WTC11 (cell line): ENCODE measurements around the gene ZFPM1. TPM values are rescaled to one million over a fixed set of nuclear protein-coding genes. Genes with fewer than 3 reads are reported as not detected.
"Not testable (repeated sequence)": the region's sequence is repeated elsewhere in the genome, so short reads cannot be mapped to it uniquely, and the experiment has no call there.

Source experiments
- ATAC-seq: fragments of 200-7000 bp; cut with Tn5 transposase; 2 replicates; pipeline ENCODE4 v1.10.0; 2021; ENCODE audit warnings: mild to moderate bottlenecking, moderate library complexity
- CTCF ChIA-PET: fragments of 300-600 bp; sonication (Branson Sonifier 250); formaldehyde crosslinking; loops from one replicate; lab custom pipeline; 2021; ENCODE audit warnings: antibody characterized with exemption; lab: Charles Lee
- POLR2A ChIA-PET: fragments of 350-600 bp; sonication (Branson Sonifier 250); formaldehyde crosslinking; loops from one replicate; lab custom pipeline; 2021; ENCODE audit warnings: antibody characterized with exemption; lab: Charles Lee
- DNase-seq: peaks from one replicate; pipeline ENCODE4 v3.0.0; 2021; ENCODE audit warnings: low spot score
- H3K27ac Mint-ChIP-seq: 2 replicates; pipeline ENCODE4 v1.8.0; 2021; ENCODE audit warnings: mixed read lengths
- H3K27me3 Mint-ChIP-seq: 2 replicates; pipeline ENCODE4 v1.8.0; 2021; ENCODE audit warnings: low read depth, mild to moderate bottlenecking, moderate library complexity, mixed read lengths
- H3K36me3 Mint-ChIP-seq: 2 replicates; pipeline ENCODE4 v1.8.0; 2021; ENCODE audit warnings: mixed read lengths
- H3K4me1 Mint-ChIP-seq: 2 replicates; pipeline ENCODE4 v1.8.0; 2022; ENCODE audit warnings: mixed read lengths
- H3K4me3 Mint-ChIP-seq: 2 replicates; pipeline ENCODE4 v1.8.0; 2021; ENCODE audit warnings: mild to moderate bottlenecking, moderate library complexity, mixed read lengths
- H3K9me3 Mint-ChIP-seq: 2 replicates; pipeline ENCODE4 v1.8.0; 2021; ENCODE audit warnings: mixed read lengths
- E2F1 ChIP-seq: sonication (generic); formaldehyde crosslinking; IDR thresholded peaks from 2 replicates; pipeline ENCODE4 v1.8.0; 2022; ENCODE audit warnings: mild to moderate bottlenecking, missing genetic modification reagents
- FOXK1 ChIP-seq: sonication (generic); formaldehyde crosslinking; IDR thresholded peaks from 2 replicates; pipeline ENCODE4 v1.8.0; 2022; ENCODE audit warnings: mild to moderate bottlenecking, moderate library complexity, missing genetic modification reagents
- FOXP4 ChIP-seq: sonication (generic); formaldehyde crosslinking; IDR thresholded peaks from 2 replicates; pipeline ENCODE4 v1.8.0; 2022; ENCODE audit warnings: mild to moderate bottlenecking, missing genetic modification reagents
- GTF2I ChIP-seq: fragments of 250-450 bp; sonication (Bioruptor Pico); conservative IDR thresholded peaks from 2 replicates; pipeline ENCODE4 v1.4.0; 2021; ENCODE audit warnings: mild to moderate bottlenecking
- MYBL2 ChIP-seq: sonication (generic); formaldehyde crosslinking; IDR thresholded peaks from 2 replicates; pipeline ENCODE4 v1.8.1; 2023; ENCODE audit warnings: mild to moderate bottlenecking, moderate library complexity, missing genetic modification reagents
- NR1H2 ChIP-seq: sonication (generic); formaldehyde crosslinking; IDR thresholded peaks from 2 replicates; pipeline ENCODE4 v1.9.0; 2021; ENCODE audit warnings: mild to moderate bottlenecking, moderate library complexity, missing genetic modification reagents
- OVOL2 ChIP-seq: fragments of 250-450 bp; sonication (Bioruptor Pico); IDR thresholded peaks from 2 replicates; pipeline ENCODE4 v1.9.0; 2021; ENCODE audit warnings: mild to moderate bottlenecking, borderline replicate concordance
- SOX15 ChIP-seq: fragments of 250-450 bp; sonication (Bioruptor Pico); IDR thresholded peaks from 2 replicates; pipeline ENCODE4 v1.9.0; 2021; ENCODE audit warnings: mild to moderate bottlenecking
- total RNA-seq: library from RNA; stranded (reverse); gene quantifications from 3 replicates; pipeline ENCODE4 v1.2.3, GENCODE V29; 2021
- TF ChIP-seq, protein P1 (sequence below): sonication (generic); formaldehyde crosslinking; conservative IDR thresholded peaks from 2 replicates; pipeline ENCODE4 v1.8.1; 2022; ENCODE audit warnings: mild to moderate bottlenecking, missing genetic modification reagents
- TF ChIP-seq, protein P2 (sequence below): fragments of 250-450 bp; sonication (Bioruptor Pico); IDR thresholded peaks from 2 replicates; pipeline ENCODE4 v1.9.0; 2021; ENCODE audit warnings: mild to moderate bottlenecking

The ZFPM1 gene
- total RNA-seq, 1 experiment from 2014 or later, result 9.3 TPM

DNA sequence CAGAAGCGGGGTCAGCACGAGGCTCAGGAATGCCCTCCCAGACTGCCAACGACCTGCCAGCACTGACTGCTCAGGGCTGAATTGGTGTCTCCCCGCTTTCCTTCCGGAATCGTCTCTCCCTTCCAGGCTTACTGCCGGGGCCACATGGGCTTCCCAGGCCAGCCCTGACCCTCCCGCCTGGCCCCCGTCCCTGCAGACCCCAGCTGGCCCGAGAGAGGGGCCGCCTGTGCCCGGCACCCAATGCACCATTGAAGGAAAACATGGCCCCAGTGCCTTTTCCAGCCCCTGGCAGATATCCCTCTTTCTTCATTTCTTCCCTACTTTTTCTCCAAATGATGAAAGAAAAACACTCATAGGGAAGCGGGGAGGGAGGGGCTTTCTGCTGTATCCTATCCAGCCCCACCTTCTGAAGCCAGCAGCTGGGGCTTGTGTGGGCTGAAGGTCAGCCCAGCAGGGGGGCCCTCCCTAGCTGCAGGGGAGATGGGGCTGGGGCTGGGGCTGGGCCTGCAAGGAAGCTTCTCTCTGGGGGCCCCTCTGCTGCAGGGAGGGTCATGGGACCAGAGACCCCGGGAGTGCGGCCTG is 44.4 kb upstream of the ZFPM1 start:
- Mint-ChIP-seq H3K27me3 (no peaks in the 10 kb centered on the region; the same call in 1 of the 2 replicates), H3K27ac (no peak overlapping the region), H3K9me3 (no peaks in the 10 kb centered on the region), H3K4me3 (no peak overlapping the region), H3K4me1 (no peaks in the 10 kb centered on the region), H3K36me3 (no peaks in the 10 kb centered on the region)
- ChIA-PET CTCF (no interaction called here), POLR2A (no interaction called here)
- ATAC-seq (no peak), DNase-seq (no peak)
- TF ChIP-seq E2F1, result no peak
- TF ChIP-seq FOXK1, result no peak
- no peak for TF ChIP-seq SOX15 (CRISPR knock-in tag)
- no peak for TF ChIP-seq OVOL2 (CRISPR knock-in tag)

DNA sequence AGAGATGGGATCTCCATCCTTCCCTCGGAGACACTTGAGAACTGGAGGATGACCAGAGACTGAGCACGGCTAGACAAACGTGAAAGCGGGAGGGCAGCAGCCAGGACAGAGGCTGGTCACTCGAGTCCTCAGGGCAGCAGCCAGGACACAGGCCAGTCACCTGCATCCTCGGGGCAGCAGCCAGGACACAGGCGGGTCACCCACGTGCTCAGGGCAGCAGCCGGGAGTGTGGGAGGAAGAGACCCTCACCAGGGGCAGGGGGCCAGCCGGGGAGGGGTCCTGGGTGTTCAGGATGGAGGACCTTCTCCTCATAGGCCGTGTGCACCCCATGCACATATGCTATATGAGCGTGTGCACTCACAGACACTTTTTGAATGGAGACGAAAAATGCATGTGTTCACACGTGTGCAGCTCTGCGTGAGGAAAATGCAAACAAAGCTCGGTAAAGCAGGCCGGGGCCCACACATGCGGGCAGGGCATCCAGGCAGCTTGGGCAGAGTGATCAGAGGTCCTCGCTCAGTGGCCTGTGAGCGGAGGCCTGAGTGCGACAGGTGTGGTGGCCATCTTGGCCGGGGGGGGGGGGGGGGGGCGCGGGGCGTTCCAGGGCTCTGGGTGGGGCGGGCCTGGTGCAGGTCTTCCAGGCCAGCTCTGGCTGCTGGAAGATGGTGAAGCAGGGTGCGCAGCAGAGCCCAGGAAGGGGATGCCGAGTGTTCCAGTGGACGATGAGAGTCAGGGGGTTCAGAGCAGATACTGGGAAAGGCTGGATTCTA is 43.6 kb upstream of the ZFPM1 start:
- TF ChIP-seq NR1H2 (CRISPR knock-in tag), result no peak
- TF ChIP-seq, protein P1, sequence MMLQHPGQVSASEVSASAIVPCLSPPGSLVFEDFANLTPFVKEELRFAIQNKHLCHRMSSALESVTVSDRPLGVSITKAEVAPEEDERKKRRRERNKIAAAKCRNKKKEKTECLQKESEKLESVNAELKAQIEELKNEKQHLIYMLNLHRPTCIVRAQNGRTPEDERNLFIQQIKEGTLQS, result no peak
- TF ChIP-seq, protein P2, sequence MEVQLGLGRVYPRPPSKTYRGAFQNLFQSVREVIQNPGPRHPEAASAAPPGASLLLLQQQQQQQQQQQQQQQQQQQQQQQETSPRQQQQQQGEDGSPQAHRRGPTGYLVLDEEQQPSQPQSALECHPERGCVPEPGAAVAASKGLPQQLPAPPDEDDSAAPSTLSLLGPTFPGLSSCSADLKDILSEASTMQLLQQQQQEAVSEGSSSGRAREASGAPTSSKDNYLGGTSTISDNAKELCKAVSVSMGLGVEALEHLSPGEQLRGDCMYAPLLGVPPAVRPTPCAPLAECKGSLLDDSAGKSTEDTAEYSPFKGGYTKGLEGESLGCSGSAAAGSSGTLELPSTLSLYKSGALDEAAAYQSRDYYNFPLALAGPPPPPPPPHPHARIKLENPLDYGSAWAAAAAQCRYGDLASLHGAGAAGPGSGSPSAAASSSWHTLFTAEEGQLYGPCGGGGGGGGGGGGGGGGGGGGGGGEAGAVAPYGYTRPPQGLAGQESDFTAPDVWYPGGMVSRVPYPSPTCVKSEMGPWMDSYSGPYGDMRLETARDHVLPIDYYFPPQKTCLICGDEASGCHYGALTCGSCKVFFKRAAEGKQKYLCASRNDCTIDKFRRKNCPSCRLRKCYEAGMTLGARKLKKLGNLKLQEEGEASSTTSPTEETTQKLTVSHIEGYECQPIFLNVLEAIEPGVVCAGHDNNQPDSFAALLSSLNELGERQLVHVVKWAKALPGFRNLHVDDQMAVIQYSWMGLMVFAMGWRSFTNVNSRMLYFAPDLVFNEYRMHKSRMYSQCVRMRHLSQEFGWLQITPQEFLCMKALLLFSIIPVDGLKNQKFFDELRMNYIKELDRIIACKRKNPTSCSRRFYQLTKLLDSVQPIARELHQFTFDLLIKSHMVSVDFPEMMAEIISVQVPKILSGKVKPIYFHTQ (CRISPR knock-in tag), result no peak
- TF ChIP-seq GTF2I (CRISPR knock-in tag), result no peak
- TF ChIP-seq MYBL2 (CRISPR knock-in tag), result no peak
- no peak for TF ChIP-seq FOXP4 (CRISPR knock-in tag)
- DNase-seq, result no peak
- Mint-ChIP-seq H3K27me3 (no peaks in the 10 kb centered on the region; the same call in 1 of the 2 replicates), H3K36me3 (no peaks in the 10 kb centered on the region), H3K4me1 (no peaks in the 10 kb centered on the region), H3K9me3 (no peaks in the 10 kb centered on the region), H3K27ac (no peak overlapping the region), H3K4me3 (no peak overlapping the region)
- no peak for ATAC-seq
- ChIA-PET CTCF (no interaction called here), POLR2A (no interaction called here)

- H3K9me3 Mint-ChIP-seq, H3K4me3 Mint-ChIP-seq, H3K27ac Mint-ChIP-seq, DNase-seq, H3K36me3 Mint-ChIP-seq, H3K4me1 Mint-ChIP-seq, ATAC-seq, POLR2A ChIA-PET, CTCF ChIA-PET, H3K27me3 Mint-ChIP-seq: not testable (repeated sequence)
These were observed 42.6 kb upstream of the ZFPM1 start for GRCh38 chr16:88410297-88410968.
